Activated CD8-positive, alpha-beta memory T cell treated with anti-CD3 and anti-CD28 coated beads, Interleukin-2, amount 50 U/mL, for 24 hours (primary cell): Measurements from ENCODE around the gene DHX40.
"Not testable (repeated sequence)": the region's sequence is repeated elsewhere in the genome, so short reads cannot be mapped to it uniquely, and the experiment has no call there.

Experiments used
- DNase-seq: peaks from one replicate; pipeline ENCODE4 v3.0.0-alpha.2; 2020; ENCODE audit errors: extremely low read depth

The DHX40 gene, protein sequence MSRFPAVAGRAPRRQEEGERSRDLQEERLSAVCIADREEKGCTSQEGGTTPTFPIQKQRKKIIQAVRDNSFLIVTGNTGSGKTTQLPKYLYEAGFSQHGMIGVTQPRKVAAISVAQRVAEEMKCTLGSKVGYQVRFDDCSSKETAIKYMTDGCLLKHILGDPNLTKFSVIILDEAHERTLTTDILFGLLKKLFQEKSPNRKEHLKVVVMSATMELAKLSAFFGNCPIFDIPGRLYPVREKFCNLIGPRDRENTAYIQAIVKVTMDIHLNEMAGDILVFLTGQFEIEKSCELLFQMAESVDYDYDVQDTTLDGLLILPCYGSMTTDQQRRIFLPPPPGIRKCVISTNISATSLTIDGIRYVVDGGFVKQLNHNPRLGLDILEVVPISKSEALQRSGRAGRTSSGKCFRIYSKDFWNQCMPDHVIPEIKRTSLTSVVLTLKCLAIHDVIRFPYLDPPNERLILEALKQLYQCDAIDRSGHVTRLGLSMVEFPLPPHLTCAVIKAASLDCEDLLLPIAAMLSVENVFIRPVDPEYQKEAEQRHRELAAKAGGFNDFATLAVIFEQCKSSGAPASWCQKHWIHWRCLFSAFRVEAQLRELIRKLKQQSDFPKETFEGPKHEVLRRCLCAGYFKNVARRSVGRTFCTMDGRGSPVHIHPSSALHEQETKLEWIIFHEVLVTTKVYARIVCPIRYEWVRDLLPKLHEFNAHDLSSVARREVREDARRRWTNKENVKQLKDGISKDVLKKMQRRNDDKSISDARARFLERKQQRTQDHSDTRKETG

DNA sequence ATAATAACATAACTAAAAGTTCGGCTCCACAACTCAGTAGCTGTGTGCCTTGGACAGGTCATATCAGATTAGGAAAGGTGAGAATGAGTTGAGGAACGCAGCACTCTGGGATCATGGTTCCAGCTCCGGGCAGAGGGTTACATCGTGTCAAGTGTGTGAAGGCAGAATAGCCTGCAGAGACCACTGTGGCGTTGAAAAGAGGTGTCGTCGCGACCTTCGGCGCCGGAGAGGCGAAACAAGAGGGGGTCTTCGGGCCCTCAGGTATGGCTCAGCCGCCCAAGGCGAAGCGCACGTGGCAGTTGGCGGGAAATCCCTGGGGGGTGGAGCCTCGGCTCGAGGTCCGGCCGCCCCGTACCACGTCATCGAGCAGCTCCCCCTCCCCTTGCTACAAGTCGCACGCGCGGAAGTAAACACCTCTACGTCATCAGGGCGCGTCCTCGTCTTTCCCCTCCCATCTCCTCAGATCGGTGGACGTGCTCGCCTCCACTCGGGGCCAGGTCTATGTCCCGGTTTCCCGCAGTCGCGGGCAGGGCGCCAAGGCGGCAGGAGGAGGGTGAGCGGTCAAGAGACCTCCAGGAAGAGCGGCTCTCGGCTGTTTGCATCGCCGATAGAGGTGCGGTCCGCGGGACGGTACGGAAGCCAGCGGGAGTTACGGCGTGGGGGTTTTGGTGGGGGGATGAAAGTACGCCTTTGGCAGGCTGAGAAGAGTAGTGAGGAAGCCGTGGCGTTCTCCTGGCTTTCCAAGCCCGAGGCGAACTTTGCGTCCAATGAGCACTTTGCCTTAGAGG lies at the start of gene DHX40:
TSS of gene DHX40 (plus strand) at position 440 of the 788 bp plus-strand sequence. CDS start at position 502, 62 bp downstream.
- DNase-seq: peak; percentile 93

DNA sequence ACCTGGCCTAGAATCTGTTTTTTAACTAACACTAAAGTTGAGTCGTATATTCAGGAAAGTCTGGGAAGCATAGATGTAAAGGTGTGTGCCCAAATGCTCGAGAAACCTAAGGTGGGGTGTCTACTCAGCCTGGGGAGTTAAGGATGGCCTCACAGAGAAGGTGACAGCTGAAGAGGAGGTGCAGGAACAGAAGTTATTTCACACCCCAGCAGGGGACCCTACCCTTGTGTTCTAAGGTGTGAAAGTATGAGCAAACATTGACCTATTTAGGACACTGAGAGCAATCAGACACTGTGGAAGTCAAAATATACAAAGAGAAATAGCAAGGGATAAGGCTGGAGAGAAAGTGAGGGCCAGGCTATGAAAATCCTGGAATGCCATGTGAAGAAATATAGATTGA lies 49.0 kb upstream of the DHX40 start:
- DNase-seq: no peak

GRCh38 chr17:59519132-59519531 lies 46.3 kb upstream of the DHX40 start:
- DNase-seq: no peak

GRCh38 chr17:59520251-59520650 lies 45.2 kb upstream of the DHX40 start:
- no peak for DNase-seq

- DNase-seq: no peak
Observed at GRCh38 chr17:59521465-59522126, 43.8 kb upstream of the DHX40 start.

GRCh38 chr17:59524930-59525329 lies 40.5 kb upstream of the DHX40 start:
- not testable (repeated sequence) for DNase-seq

- no peak for DNase-seq
Observed at GRCh38 chr17:59525668-59526067, 39.7 kb upstream of the DHX40 start.

DNA sequence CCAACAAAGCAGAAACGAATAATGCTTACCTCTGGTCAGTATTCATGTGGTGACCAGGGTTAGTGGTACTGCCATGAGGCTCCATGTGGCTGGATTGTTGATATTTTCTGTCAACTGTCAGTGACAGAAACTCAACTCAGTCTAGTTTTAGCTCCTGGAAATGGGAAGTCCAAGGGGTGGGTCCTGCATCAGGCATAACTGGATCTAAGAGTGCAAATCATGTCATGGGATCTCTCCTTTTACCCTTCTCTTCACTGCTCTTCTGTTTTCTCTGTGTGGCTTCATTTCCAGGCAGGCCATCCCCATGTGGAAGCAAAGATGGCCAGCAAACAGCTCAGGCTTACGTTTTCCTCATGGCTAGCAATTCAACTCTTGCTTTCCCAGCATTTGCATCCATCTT lies 39.0 kb upstream of the DHX40 start:
- DNase-seq: no peak

GRCh38 chr17:59527325-59527917 lies 38.0 kb upstream of the DHX40 start:
- no peak for DNase-seq

DNA sequence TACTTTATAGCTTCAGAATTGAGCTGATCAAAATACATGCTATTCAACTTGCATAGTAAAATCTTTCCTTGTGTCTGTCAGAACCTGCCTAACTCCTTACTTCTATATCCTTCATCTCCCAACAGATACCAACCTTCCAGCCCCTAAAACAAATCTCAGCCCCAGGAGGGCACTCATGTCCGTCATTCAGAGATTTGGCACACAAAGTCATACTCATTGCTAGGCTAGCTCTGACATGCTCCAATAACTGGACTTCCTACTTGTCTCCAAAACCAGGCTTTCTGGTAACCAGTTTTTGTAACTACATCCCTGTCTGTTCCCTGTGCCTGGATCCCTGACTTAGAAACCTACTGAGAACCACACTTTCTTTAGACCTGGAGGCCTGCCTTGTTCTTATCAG lies 37.5 kb upstream of the DHX40 start:
- DNase-seq: no peak

GRCh38 chr17:59530531-59530930 lies 34.9 kb upstream of the DHX40 start:
- DNase-seq: no peak

DNA sequence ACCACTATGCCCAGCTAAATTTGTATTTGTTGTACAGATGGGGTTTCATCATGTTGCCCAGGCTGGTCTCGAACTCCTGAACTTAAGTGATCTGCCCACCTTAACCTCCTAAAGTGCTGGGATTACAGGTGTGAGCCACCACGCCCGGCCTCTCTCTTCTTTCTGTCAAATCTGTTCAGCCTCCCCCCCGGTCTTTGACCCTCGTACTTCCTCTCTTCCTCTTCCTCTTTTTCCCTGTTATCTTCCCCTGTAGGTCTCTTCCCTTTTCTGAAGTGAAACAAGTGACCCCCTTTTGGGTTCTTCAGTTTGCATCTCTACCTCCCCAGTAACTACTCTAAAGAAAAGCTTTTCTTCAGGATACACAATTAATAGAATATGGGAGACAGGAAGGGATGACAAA lies 31.7 kb upstream of the DHX40 start:
- DNase-seq: no peak

DNA sequence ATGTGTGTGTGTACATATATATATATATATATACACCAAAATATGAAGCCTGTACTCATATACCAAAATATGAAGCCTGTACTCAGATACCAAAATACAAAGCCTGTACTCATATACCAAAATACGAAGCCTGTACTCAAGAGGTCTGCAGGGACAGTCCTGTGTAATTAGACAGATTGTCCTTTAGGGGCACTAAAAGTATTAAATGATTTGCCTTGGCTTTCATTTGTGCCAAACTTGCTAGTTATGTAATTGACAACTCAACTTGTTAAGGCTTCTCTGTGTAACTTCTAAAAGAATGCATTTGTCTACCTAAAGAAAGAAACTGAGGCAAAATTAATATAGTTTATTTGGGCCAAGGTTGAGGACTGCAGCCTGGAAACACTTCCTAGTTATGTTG lies 30.8 kb upstream of the DHX40 start:
- DNase-seq: no peak

DNA sequence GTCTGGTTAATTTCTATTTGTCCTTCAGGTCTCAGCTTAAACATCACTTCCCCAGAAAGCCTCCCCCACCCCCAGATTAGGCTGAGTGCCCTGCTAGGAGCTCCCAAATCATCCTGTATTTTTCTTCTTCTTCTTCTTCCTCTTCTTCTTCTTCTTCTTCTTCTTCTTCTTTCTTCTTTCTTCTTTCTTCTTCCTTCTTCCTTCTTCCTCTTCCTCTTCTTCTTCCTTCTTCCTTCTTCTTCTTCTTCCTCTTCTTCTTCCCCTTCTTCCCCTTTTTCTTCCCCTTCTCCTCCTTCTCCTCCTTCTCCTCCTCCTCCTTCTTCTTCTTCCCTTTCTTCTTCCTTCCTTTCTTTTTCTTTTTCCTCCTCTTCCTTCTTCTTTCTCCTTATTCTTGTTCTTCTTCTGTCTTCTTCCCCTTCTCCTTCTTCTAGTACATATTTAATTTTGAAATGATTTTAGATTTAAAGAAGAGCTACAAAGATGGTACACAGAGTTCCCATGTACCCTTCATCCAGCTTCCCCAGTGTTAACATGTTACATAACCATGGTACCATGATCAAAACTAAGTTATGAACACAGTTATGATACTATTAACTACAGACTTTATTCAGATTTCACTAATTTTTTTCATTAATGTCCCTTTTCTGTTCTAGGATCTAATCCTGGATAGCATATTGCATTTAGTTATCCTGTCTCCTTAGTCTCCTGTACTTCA lies 27.1 kb upstream of the DHX40 start:
- DNase-seq: no peak

GRCh38 chr17:59542960-59543635 lies 22.3 kb upstream of the DHX40 start:
- no peak for DNase-seq

DNA sequence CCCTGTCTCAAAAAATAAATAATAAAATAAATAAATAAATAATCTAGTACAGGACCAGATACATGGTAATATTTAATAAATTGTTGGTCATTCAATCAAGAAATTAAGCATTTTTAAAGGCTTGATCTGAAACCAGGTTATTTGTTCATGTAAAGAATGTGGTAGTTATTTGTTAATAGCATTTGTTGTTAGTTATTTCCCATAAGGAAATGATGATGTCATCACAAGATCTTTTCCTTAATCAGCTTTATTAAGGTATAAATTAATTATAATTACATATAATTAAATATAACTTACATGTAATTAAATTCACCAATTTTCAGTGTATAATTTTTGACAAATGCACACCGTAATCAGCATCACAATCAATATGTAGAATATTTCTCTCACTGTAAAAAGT lies 19.5 kb upstream of the DHX40 start:
- DNase-seq: no peak

DNA sequence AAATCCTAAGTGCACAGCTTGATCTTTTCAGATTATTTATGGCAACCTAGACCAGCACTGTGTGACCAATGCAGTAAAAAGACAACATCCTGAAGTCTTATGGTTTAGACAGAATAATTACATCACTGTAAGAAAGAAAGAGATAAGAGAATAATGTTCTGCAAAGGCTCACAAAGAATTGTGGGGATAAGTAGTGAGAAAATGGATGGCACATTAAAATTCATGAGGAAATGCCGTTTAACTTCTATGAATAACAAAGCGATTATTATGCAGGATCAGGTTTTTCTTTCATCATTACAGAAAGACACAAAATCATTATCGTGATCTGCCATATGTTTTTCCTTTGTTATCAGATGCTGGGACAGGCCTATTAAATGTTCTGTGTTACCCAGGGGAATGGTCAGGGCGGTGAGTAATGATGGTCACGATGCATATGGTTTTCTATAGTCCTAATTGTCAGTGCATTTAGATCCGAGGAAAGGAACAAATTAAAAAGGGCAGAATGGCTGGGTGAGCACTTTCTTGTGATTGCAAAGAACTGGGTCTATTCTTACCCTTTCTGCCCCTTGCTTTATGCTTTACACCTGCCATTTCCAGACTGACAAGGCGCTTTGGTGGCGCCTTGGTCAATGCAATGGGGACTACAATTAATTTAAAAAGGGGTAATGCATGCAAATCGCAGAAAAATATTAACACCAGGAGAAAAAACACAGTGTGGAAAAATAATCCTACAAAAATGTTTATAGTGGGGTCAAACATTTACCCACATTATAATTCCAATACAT lies 18.1 kb upstream of the DHX40 start:
- no peak for DNase-seq

- not testable (repeated sequence) for DNase-seq
Observed at GRCh38 chr17:59548985-59549384, 16.4 kb upstream of the DHX40 start.

DNA sequence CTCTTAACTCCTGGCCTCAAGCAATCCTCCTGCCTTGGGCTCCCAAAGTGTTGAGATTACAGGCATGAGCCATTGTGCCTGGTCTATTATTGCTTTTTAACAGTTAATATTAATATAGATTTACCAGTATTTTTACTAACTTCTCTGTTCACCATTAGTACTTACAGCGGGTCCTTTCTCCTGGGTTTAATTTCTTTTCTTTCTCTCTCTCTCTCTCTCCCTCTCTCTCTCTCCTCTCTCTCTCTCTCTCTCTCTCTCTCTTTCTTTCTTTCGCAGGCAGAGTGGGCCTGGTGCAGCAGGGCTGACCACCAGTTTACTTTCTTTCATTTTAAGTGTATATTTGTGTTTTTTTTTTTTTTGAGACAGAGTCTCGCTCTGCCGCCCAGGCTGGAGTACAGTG lies 14.7 kb upstream of the DHX40 start:
- DNase-seq: no peak
